ENCODE results near the gene NFKBIB.

DNA sequence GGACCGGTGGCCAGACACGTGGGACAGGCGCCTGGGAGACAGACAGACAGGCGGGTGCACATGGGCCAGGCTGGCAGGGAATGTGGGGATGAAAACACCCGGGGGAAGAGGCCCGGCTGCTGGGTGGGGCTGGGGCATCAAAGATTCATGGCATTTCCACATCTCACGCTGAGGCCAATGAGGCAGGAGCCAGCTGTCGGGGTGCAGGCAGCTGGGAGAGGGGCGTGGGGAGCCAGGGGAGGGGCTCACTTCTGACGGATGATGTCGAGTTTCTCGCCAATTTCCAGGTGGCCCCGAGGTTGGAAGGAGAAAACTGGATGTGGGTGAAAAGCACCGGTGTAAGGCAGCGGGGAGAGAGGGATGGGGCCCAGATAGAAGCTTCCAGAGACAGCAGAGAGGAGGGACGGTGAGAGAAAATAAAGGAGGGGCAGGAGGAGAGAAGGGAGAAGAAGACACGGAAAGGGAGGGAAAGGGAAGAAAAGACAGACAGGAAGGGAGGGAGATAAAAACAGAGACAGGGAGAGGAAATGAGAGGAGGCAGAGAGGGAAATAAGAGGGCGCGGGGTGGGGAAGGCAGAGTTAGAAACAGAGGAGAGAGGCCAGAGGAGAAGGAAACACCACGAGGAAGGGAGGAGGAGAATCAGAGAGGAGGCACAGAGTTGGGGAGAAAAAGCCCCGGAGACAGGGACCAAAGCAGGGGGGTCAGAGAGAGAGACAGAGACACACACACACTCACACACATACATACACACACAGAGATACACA is 20.2 kb downstream of the NFKBIB start:
- no peak for TF ChIP-seq JUND (IDR thresholded peaks at IDR 0.05; ENCODE audit: low read length)
- TF ChIP-seq EZH2 (IDR thresholded peaks at IDR 0.05; ENCODE audit: low read depth, low read length, severe bottlenecking), result no peak
- TF ChIP-seq, protein P1, sequence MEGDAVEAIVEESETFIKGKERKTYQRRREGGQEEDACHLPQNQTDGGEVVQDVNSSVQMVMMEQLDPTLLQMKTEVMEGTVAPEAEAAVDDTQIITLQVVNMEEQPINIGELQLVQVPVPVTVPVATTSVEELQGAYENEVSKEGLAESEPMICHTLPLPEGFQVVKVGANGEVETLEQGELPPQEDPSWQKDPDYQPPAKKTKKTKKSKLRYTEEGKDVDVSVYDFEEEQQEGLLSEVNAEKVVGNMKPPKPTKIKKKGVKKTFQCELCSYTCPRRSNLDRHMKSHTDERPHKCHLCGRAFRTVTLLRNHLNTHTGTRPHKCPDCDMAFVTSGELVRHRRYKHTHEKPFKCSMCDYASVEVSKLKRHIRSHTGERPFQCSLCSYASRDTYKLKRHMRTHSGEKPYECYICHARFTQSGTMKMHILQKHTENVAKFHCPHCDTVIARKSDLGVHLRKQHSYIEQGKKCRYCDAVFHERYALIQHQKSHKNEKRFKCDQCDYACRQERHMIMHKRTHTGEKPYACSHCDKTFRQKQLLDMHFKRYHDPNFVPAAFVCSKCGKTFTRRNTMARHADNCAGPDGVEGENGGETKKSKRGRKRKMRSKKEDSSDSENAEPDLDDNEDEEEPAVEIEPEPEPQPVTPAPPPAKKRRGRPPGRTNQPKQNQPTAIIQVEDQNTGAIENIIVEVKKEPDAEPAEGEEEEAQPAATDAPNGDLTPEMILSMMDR (IDR thresholded peaks at IDR 0.05; ENCODE audit: control extremely low read depth in 1 of 3, insufficient read depth in 1 of 3, low read depth in 1 of 3, low read length in 3 of 3), result no peak
- TF ChIP-seq SIX5 (IDR thresholded peaks at IDR 0.05; ENCODE audit: low read depth, low read length), result no peak
- no peak for TF ChIP-seq POLR2AphosphoS5 (IDR thresholded peaks at IDR 0.05; ENCODE audit: low read depth, low read length)
- no peak for TF ChIP-seq RAD21 (IDR thresholded peaks at IDR 0.05 in 1 of 2, conservative IDR thresholded peaks at IDR 0.05 in 1 of 2; ENCODE audit: low read depth in 2 of 2, low read length in 2 of 2)
- TF ChIP-seq KDM5A (IDR thresholded peaks at IDR 0.05; ENCODE audit: low read length), result no peak
- TF ChIP-seq TEAD4 (IDR thresholded peaks at IDR 0.05; ENCODE audit: low read depth, low read length), result no peak
- no peak for TF ChIP-seq RNF2 (IDR thresholded peaks at IDR 0.05; ENCODE audit: borderline replicate concordance, low read depth, low read length, missing control alignments, poor library complexity, severe bottlenecking)

All from H1 (cell line).